K562 (cell line): ENCODE data around the gene NOSTRIN. TPM values are rescaled to one million over a fixed set of nuclear protein-coding genes. Genes with fewer than 3 reads are reported as not detected.

Experiments used
- BRD4 ChIP-seq: fragments of 200-600 bp; sonication (generic); IDR thresholded peaks from 2 replicates; pipeline ENCODE4 v1.6.1; 2017; ENCODE audit warnings: inconsistent platforms
- CBX1 ChIP-seq: sonication (generic); IDR thresholded peaks from 2 replicates; pipeline ENCODE4 v1.6.1; 2016; ENCODE audit warnings: antibody characterized with exemption, low read depth, mild to moderate bottlenecking
- CEBPB ChIP-seq: fragments of 450-650 bp; IDR thresholded peaks from 2 replicates; pipeline ENCODE4 v1.6.1; 2016; ENCODE audit warnings: missing genetic modification characterization, missing compliant biosample characterization
- CGGBP1 ChIP-seq: fragments of 250-450 bp; sonication (Bioruptor Pico); IDR thresholded peaks from 2 replicates; pipeline ENCODE4 v1.9.0; 2021; ENCODE audit warnings: mild to moderate bottlenecking
- CREB3L1 ChIP-seq: fragments of 450-650 bp; IDR thresholded peaks from 2 replicates; pipeline ENCODE4 v1.6.1; 2014; ENCODE audit warnings: low read depth, mild to moderate bottlenecking, moderate library complexity, borderline replicate concordance
- E2F6 ChIP-seq, 2 experiments: IDR thresholded peaks; 2 replicates each; pipeline ENCODE4 v1.6.1; 2011; ENCODE audit warnings: borderline replicate concordance in 1 of 2, control low read depth in 1 of 2, low read depth in 1 of 2, low read length in 1 of 2, mild to moderate bottlenecking in 1 of 2, mixed read lengths in 1 of 2, moderate library complexity in 1 of 2; ENCODE audit not compliant: insufficient read depth in 1 of 2, insufficient read length in 1 of 2, poor library complexity in 1 of 2, severe bottlenecking in 1 of 2; ENCODE audit errors: extremely low read depth in 1 of 2
- GATAD2B ChIP-seq: fragments of 450-650 bp; IDR thresholded peaks from 2 replicates; pipeline ENCODE4 v1.6.1; 2017; ENCODE audit warnings: mild to moderate bottlenecking, borderline replicate concordance
- HEY1 ChIP-seq: fragments of 250-450 bp; sonication (Bioruptor Pico); IDR thresholded peaks from 2 replicates; pipeline ENCODE4 v1.5.0; 2020; ENCODE audit warnings: mild to moderate bottlenecking, moderate library complexity, borderline replicate concordance
- HMGN3 ChIP-seq: IDR thresholded peaks from 2 replicates; pipeline ENCODE4 v1.6.1; 2011; ENCODE audit warnings: borderline replicate concordance, low read depth, mild to moderate bottlenecking, mixed read lengths, low read length; ENCODE audit not compliant: insufficient read length; ENCODE audit errors: extremely low read depth
- LARP7 ChIP-seq: fragments of 450-650 bp; IDR thresholded peaks from 2 replicates; pipeline ENCODE4 v1.6.1; 2016
- MAX ChIP-seq: sonication (generic); formaldehyde crosslinking; IDR thresholded peaks from 2 replicates; pipeline ENCODE4 v1.9.0; 2022; ENCODE audit warnings: mild to moderate bottlenecking, missing genetic modification reagents
- MCM5 ChIP-seq: fragments of 450-650 bp; IDR thresholded peaks from 2 replicates; pipeline ENCODE4 v1.6.1; 2016; ENCODE audit warnings: low read depth
- MITF ChIP-seq: IDR thresholded peaks from 2 replicates; pipeline ENCODE4 v1.6.1; 2014; ENCODE audit warnings: antibody characterized with exemption
- NCOA6 ChIP-seq: fragments of 450-650 bp; IDR thresholded peaks from 2 replicates; pipeline ENCODE4 v1.6.1; 2017; ENCODE audit warnings: mild to moderate bottlenecking
- RNF219 ChIP-seq: fragments of 250-450 bp; sonication (Bioruptor Pico); IDR thresholded peaks from 2 replicates; pipeline ENCODE4 v1.5.0; 2022; ENCODE audit warnings: mild to moderate bottlenecking
- STAT6 ChIP-seq: sonication (generic); formaldehyde crosslinking; IDR thresholded peaks from 2 replicates; pipeline ENCODE4 v1.8.1; 2023; ENCODE audit warnings: mild to moderate bottlenecking, missing genetic modification reagents
- ZBTB1 ChIP-seq: sonication (generic); formaldehyde crosslinking; IDR thresholded peaks from 2 replicates; pipeline ENCODE4 v1.8.1; 2023; ENCODE audit warnings: missing genetic modification reagents, low read depth, mild to moderate bottlenecking, borderline replicate concordance
- ZNF140 ChIP-seq: fragments of 250-450 bp; sonication (Bioruptor Pico); IDR thresholded peaks from 2 replicates; pipeline ENCODE4 v1.8.0; 2021; ENCODE audit warnings: moderate library complexity, mild to moderate bottlenecking, inconsistent platforms
- ZNF778 ChIP-seq: fragments of 450-650 bp; formaldehyde crosslinking; IDR thresholded peaks from 2 replicates; pipeline ENCODE4 v1.4.0; 2020; ENCODE audit warnings: mild to moderate bottlenecking, moderate library complexity
- polyA plus RNA-seq, 8 experiments: library from polyadenylated mRNA; depleted of rRNA in 4 of 8; stranded (reverse) in 5 of 8; unstranded in 3 of 8; fragments of >200 nt; fragmentation: Nextera tagmentation in 2 of 8; fragmentation: Illumina TruSeq in 1 of 8; extraction: Ambion mirVana in 2 of 8; extraction: Trizol in 1 of 8; gene quantifications; 2 replicates each; pipeline versions ENCODE4 v1.2.1 to v1.2.3, GENCODE V29; 2011 to 2014; ENCODE audit warnings: inconsistent platforms in 1 of 8, missing spikeins in 1 of 8
- total RNA-seq, 7 experiments: library from RNA; depleted of rRNA in 6 of 7; stranded (reverse); fragments of >200 nt in 6 of 7; fragmentation: Illumina TruSeq in 2 of 7; extraction: Trizol in 2 of 7; gene quantifications; 2 replicates each; pipeline versions ENCODE4 v1.2.1 to v1.2.3, GENCODE V29; 2011 to 2021; ENCODE audit warnings: low replicate concordance in 1 of 7

The NOSTRIN gene
- total and polyA plus RNA-seq, 9 of the 15 experiments (the other 6 are each of a cell fraction or from before 2014, with no cell fraction given), result 26.7 to 82.9 (median 56.3) TPM

- TF ChIP-seq ZNF140 (CRISPR knock-in tag) (no peak), CGGBP1 (no peak), CREB3L1 (no peak), CEBPB (tag) (no peak), MCM5 (no peak), LARP7 (no peak), ZBTB1 (CRISPR knock-in tag) (no peak), CBX1 (no peak), MAX (CRISPR knock-in tag) (peak; percentile 46; the same call in 1 of the 2 replicates), MITF (no peak), ZNF778 (no peak), STAT6 (CRISPR knock-in tag) (no peak), HEY1 (CRISPR knock-in tag) (no peak), E2F6 (IDR thresholded peaks at IDR 0.05; ENCODE audit: borderline replicate concordance in 1 of 2, extremely low read depth in 1 of 2, insufficient read depth in 1 of 2, insufficient read length in 1 of 2, low read depth in 1 of 2, low read length in 1 of 2, poor library complexity in 1 of 2, severe bottlenecking in 1 of 2) (peak in 1 of 2 experiments; percentile 15), HMGN3 (no peak), GATAD2B (no peak), NCOA6 (no peak), BRD4 (no peak; the same call in 1 of the 2 replicates), RNF219 (CRISPR knock-in tag) (no peak)
Observed at GRCh38 chr2:168796090-168796577, 6.3 kb upstream of the NOSTRIN start (continued).
